Heart left ventricle (tissue), 13 donors: ENCODE data around the gene REXO1.

ENCODE experiments used
- CTCF ChIP-seq, 12 donors: fragments of 200-600 bp; sonication (generic) in 4 of 12; IDR thresholded peaks; one replicate each; pipeline versions ENCODE4 v1.5.0 to v1.8.0; 2018 to 2022; ENCODE audit warnings: antibody characterized with exemption in 12 of 12, mild to moderate bottlenecking in 5 of 12
- POLR2A ChIP-seq, 2 donors: fragments of 450-650 bp; IDR thresholded peaks; one replicate each; pipeline ENCODE4 v1.6.1; 2017; ENCODE audit warnings: antibody characterized with exemption in 2 of 2, mild to moderate bottlenecking in 2 of 2, moderate library complexity in 2 of 2
- donor health status: ischemic (EF 13 %, LVEDD 7.1; RV severe dilation, severe dysfunction).
- donor health status: DM: no; HTN: yes; CAD: no.
- donor health status: DM: no; HTN: no; CAD: no.
- donor health status: ischemic (EF 25% LVEDD 6.9; RV normal size, moderate dysfunction).
- donor health status: ischemic (EF 25% LVEDD 5.7; RV mildly dilated, moderate dysfunction).
- donor health status: ischemic (EF 35%, LVEDD 5.7; RV mildly dilated, moderate dysfunction).
- donor health status: nonischemic (EF 11% LVEDD 7.7; RV severe dilation, severe dysfunction).
- donor health status: DM: yes; HTN: yes; CAD: no.
- donor health status: PGD.
- donor health status: ischemic (EF 29% LVEDD 5.4; RV normal size, mild dysfunction).
- donor health status: nonischemic (EF 23%, LVEDD 6.1; RV moderate dilation, normal function).

- TF ChIP-seq POLR2A (IDR thresholded peaks at IDR 0.05) (peak in 1 of 2 donors; percentile 59), CTCF (IDR thresholded peaks at IDR 0.05) (peak; percentile 92 to 97 (median 94))
These were observed at the start of gene REXO1 for GRCh38 chr19:1848399-1849131.
